H1 (cell line): ENCODE results near the gene TRAF3. TPM values are rescaled to one million over a fixed set of nuclear protein-coding genes. Genes with fewer than 3 reads are reported as not detected.

Source experiments
- CTCF ChIA-PET: fragments of 300-600 bp; sonication (Branson Sonifier 250); formaldehyde crosslinking; loops from one replicate; lab custom pipeline; 2021; ENCODE audit not compliant: partially characterized antibody; lab: Charles Lee
- POLR2A ChIA-PET: fragments of 300-600 bp; sonication (Branson Sonifier 250); formaldehyde crosslinking; loops from one replicate; lab custom pipeline; 2021; ENCODE audit warnings: inconsistent platforms; ENCODE audit not compliant: partially characterized antibody; lab: Charles Lee
- DNase-seq, 2 experiments: peaks; one replicate each; pipeline versions ENCODE4 v3.0.0 to v3.0.0-alpha.2; 2010 to 2022; ENCODE audit warnings: low spot score in 2 of 2, low read depth in 1 of 2, mixed read lengths in 1 of 2
- FAIRE-seq: peaks from 2 replicates; lab custom pipeline; 2011; peaks lifted over from hg19 to GRCh38; lab: Jason Lieb, UNC
- H2AFZ ChIP-seq: 2 replicates; pipeline ENCODE4 v1.8.1; 2012; ENCODE audit warnings: low read length, inconsistent platforms
- H2AK5ac ChIP-seq: 2 replicates; pipeline ENCODE4 v1.6.1; 2013; ENCODE audit warnings: low read depth, low read length
- H2BK120ac ChIP-seq: replicated peaks from 2 replicates; pipeline ENCODE3; 2013; ENCODE audit warnings: low read depth, low read length, inconsistent platforms
- H2BK12ac ChIP-seq: 2 replicates; pipeline ENCODE4 v1.6.1; 2013; ENCODE audit warnings: low read depth, low read length
- H2BK15ac ChIP-seq: 2 replicates; pipeline ENCODE4 v1.6.1; 2013; ENCODE audit warnings: low read length
- H2BK20ac ChIP-seq: 2 replicates; pipeline ENCODE4 v1.6.1; 2013; ENCODE audit warnings: low read length
- H2BK5ac ChIP-seq: 2 replicates; pipeline ENCODE4 v1.6.1; 2013; ENCODE audit warnings: low read depth, low read length
- H3K14ac ChIP-seq: 2 replicates; pipeline ENCODE4 v1.6.1; 2013; ENCODE audit warnings: inconsistent platforms; ENCODE audit not compliant: insufficient read length
- H3K18ac ChIP-seq: 2 replicates; pipeline ENCODE4 v1.6.1; 2013; ENCODE audit warnings: low read length; ENCODE audit errors: extremely low read depth
- H3K23ac ChIP-seq: 2 replicates; pipeline ENCODE4 v1.6.1; 2013; ENCODE audit warnings: inconsistent platforms; ENCODE audit not compliant: insufficient read length
- H3K23me2 ChIP-seq: 2 replicates; pipeline ENCODE4 v1.6.1; 2013; ENCODE audit warnings: low read depth, low read length
- H3K27ac ChIP-seq: 2 replicates; pipeline ENCODE4 v1.6.1; 2011; ENCODE audit warnings: low read depth, low read length, inconsistent platforms
- H3K27me3 ChIP-seq, 4 experiments: replicated peaks in 1 of 4; 1 replicate in 1 of 4; 2 replicates in 3 of 4; pipeline versions ENCODE4 v1.6.1 to v1.8.1; 2011 to 2013; ENCODE audit warnings: low read length in 3 of 4, mild to moderate bottlenecking in 3 of 4, inconsistent platforms in 2 of 4, mixed read lengths in 2 of 4, moderate library complexity in 1 of 4; ENCODE audit not compliant: control insufficient read depth in 3 of 4, insufficient read depth in 3 of 4; ENCODE audit errors: extremely low read depth in 1 of 4
- H3K36me3 ChIP-seq, 4 experiments: 2 replicates each; pipeline versions ENCODE4 v1.6.1 to v1.8.1; 2011 to 2013; ENCODE audit warnings: mild to moderate bottlenecking in 4 of 4, low read length in 3 of 4, moderate library complexity in 2 of 4, control low read depth in 1 of 4, inconsistent platforms in 1 of 4; ENCODE audit not compliant: insufficient read depth in 4 of 4, control insufficient read depth in 2 of 4
- H3K4ac ChIP-seq: replicated peaks from 2 replicates; pipeline ENCODE3; 2013; ENCODE audit warnings: low read length, low read depth, mixed read lengths, inconsistent platforms; ENCODE audit not compliant: insufficient read length
- H3K4me1 ChIP-seq, 4 experiments: replicated peaks in 1 of 4; 1 replicate in 1 of 4; 2 replicates in 3 of 4; pipeline versions ENCODE4 v1.6.1 to v1.8.1; 2011 to 2013; ENCODE audit warnings: low read length in 3 of 4, inconsistent platforms in 2 of 4, mixed read lengths in 1 of 4; ENCODE audit not compliant: insufficient read depth in 4 of 4, control insufficient read depth in 3 of 4
- H3K4me2 ChIP-seq, 2 experiments: 2 replicates each; pipeline versions ENCODE4 v1.6.1 to v1.8.1; 2011 to 2013; ENCODE audit warnings: low read depth in 2 of 2, low read length in 2 of 2, control low read depth in 1 of 2, inconsistent platforms in 1 of 2, mild to moderate bottlenecking in 1 of 2; ENCODE audit not compliant: insufficient read depth in 1 of 2
- H3K4me3 ChIP-seq, 4 experiments: fragments of 200-600, 300-600 bp in 1 of 4; sonication (generic), shearing (Covaris generic), sonication (Bioruptor Twin) in 1 of 4; 2 replicates each; pipeline versions ENCODE4 v1.5.1 to v1.8.1; 2011 to 2016; ENCODE audit warnings: low read length in 4 of 4, low read depth in 3 of 4, control low read depth in 2 of 4, inconsistent platforms in 2 of 4, mild to moderate bottlenecking in 2 of 4, mixed read lengths in 1 of 4, moderate library complexity in 1 of 4; ENCODE audit not compliant: insufficient read depth in 2 of 4; ENCODE audit errors: extremely low read depth in 1 of 4
- H3K56ac ChIP-seq: replicated peaks from 2 replicates; pipeline ENCODE3; 2013; ENCODE audit warnings: low read depth, mild to moderate bottlenecking, mixed read lengths, low read length, inconsistent platforms; ENCODE audit not compliant: insufficient read length
- H3K79me1 ChIP-seq: 2 replicates; pipeline ENCODE4 v1.6.1; 2013; ENCODE audit warnings: low read depth, low read length, control low read depth
- H3K79me2 ChIP-seq, 2 experiments: 2 replicates each; pipeline versions ENCODE4 v1.6.1 to v1.8.1; 2012 to 2013; ENCODE audit warnings: low read length in 2 of 2, mild to moderate bottlenecking in 2 of 2, inconsistent platforms in 1 of 2; ENCODE audit not compliant: insufficient read depth in 2 of 2, control insufficient read depth in 1 of 2
- H3K9ac ChIP-seq, 4 experiments: replicated peaks in 1 of 4; 1 replicate in 1 of 4; 2 replicates in 3 of 4; pipeline versions ENCODE4 v1.6.1 to v1.8.1; 2011 to 2013; ENCODE audit warnings: low read depth in 3 of 4, low read length in 3 of 4, control low read depth in 2 of 4, mild to moderate bottlenecking in 2 of 4, moderate library complexity in 2 of 4, inconsistent platforms in 1 of 4; ENCODE audit errors: extremely low read depth in 1 of 4
- H3K9me3 ChIP-seq, 2 experiments: 2 replicates each; pipeline versions ENCODE4 v1.6.1 to v1.8.1; 2012 to 2013; ENCODE audit warnings: mild to moderate bottlenecking in 2 of 2, moderate library complexity in 2 of 2, control low read depth in 1 of 2, inconsistent platforms in 1 of 2, low read depth in 1 of 2, low read length in 1 of 2, mixed read lengths in 1 of 2; ENCODE audit not compliant: insufficient read depth in 2 of 2
- H4K20me1 ChIP-seq, 2 experiments: replicated peaks in 1 of 2; 2 replicates each; pipeline versions ENCODE3 to v1.8.1; 2011 to 2013; ENCODE audit warnings: inconsistent platforms in 2 of 2, low read length in 2 of 2, mild to moderate bottlenecking in 1 of 2; ENCODE audit not compliant: insufficient read depth in 2 of 2, control insufficient read depth in 1 of 2
- H4K5ac ChIP-seq: 2 replicates; pipeline ENCODE4 v1.6.1; 2013; ENCODE audit warnings: low read length, low read depth, mixed read lengths, inconsistent platforms; ENCODE audit not compliant: insufficient read length
- H4K8ac ChIP-seq: 2 replicates; pipeline ENCODE4 v1.8.0; 2013; ENCODE audit warnings: mild to moderate bottlenecking, moderate library complexity, low read length, inconsistent platforms; ENCODE audit not compliant: insufficient read depth; ENCODE audit errors: extremely low read depth
- H4K91ac ChIP-seq: replicated peaks from 2 replicates; pipeline ENCODE3; 2013; ENCODE audit warnings: low read length, mixed read lengths, inconsistent platforms; ENCODE audit not compliant: insufficient read length
- BCL11A ChIP-seq, 2 experiments: IDR thresholded peaks; one replicate each; pipeline ENCODE4 v1.6.1; 2011; ENCODE audit warnings: low read depth in 2 of 2, low read length in 2 of 2, mild to moderate bottlenecking in 2 of 2
- WGBS, 2 experiments: shearing (Covaris generic) in 1 of 2; methylation state at CpG; one replicate each; pipeline versions ENCODE4 v1.1.6 to v1.1.7; 2013 to 2015; ENCODE audit warnings: low lambda C conversion rate in 2 of 2, mixed read lengths in 2 of 2, inconsistent platforms in 1 of 2, low coverage in 1 of 2, missing lambda C conversion rate in 1 of 2; ENCODE audit not compliant: insufficient replicate concordance in 2 of 2, insufficient coverage in 1 of 2, insufficient read length in 1 of 2; ENCODE audit errors: extremely low coverage in 1 of 2, missing lambda C conversion rate in 1 of 2; 5-methylcytosine and 5-hydroxymethylcytosine counted together
- polyA plus RNA-seq, 7 experiments: library from polyadenylated mRNA; depleted of rRNA in 3 of 7; stranded (reverse) in 5 of 7; unstranded in 2 of 7; fragments of >200 nt in 5 of 7; fragments of 200-250 nt in 2 of 7; gene quantifications; 1 replicate in 5 of 7; 2 replicates in 1 of 7; 4 replicates in 1 of 7; pipeline versions ENCODE4 v1.2.1 to v1.2.3, GENCODE V29; 2011 to 2013; ENCODE audit warnings: missing spikeins in 2 of 7, mixed read lengths in 2 of 7
- total RNA-seq: library from RNA; stranded (reverse); fragmentation: NEBNext Ultra II Directional; extraction: Animal tissue kit (Norgen Biotek cat#: 25700); gene quantifications from 2 replicates; pipeline ENCODE4 v1.2.1, GENCODE V29; 2021

The TRAF3 gene
- total and polyA plus RNA-seq, 2 of the 8 experiments (the other 6 are each of a cell fraction or from before 2014, with no cell fraction given) = 5.8 to 12.1 TPM

- H3K79me1 ChIP-seq = no peaks in the 10 kb centered on the region
- CTCF ChIA-PET = interaction anchor here (1.1 to 1.7 kb wide), 4 partner anchors 12 to 31 kb away, joined by 3 to 5 read pairs (median 4); no protein-coding TSS in a partner anchor
- DNase-seq = no peak
- no peak for FAIRE-seq
- POLR2A ChIA-PET = interaction anchor here (1.5 kb wide), 1 partner anchor 14 kb away, joined by 3 read pairs; no protein-coding TSS in a partner anchor
- no peak overlapping the region for H2AK5ac ChIP-seq
- peaks cover under 1 to 8% of the 10 kb centered on the region in 2 experiments for H4K20me1 ChIP-seq
- H2BK15ac ChIP-seq = no peak overlapping the region
- no peak overlapping the region for H4K91ac ChIP-seq
- H3K18ac ChIP-seq = no peak overlapping the region
- H4K8ac ChIP-seq = no peak overlapping the region
- H3K9ac ChIP-seq = no peak overlapping the region
- no peaks in the 10 kb centered on the region for H3K27me3 ChIP-seq
- H3K36me3 ChIP-seq = peaks cover 6 to 58% (median 39%) of the 10 kb centered on the region in 4 experiments
- no peak overlapping the region for H3K56ac ChIP-seq
- no peaks in the 10 kb centered on the region for H3K79me2 ChIP-seq
- H3K4me3 ChIP-seq = no peak overlapping the region
- no peak overlapping the region for H2BK120ac ChIP-seq
- H3K9me3 ChIP-seq = no peaks in the 10 kb centered on the region
- no peaks in the 10 kb centered on the region for H3K23me2 ChIP-seq
- no peak overlapping the region for H2BK12ac ChIP-seq
- H3K27ac ChIP-seq = no peak overlapping the region
- 93% methylated on average over 32 of the region's 36 CpGs; no CpG with 5 or more reads in 1 of the 2 experiments for WGBS, 2 experiments
- H2BK5ac ChIP-seq = no peak overlapping the region
- H3K4ac ChIP-seq = no peak overlapping the region
- no peak overlapping the region for H2BK20ac ChIP-seq
- H3K14ac ChIP-seq = no peak overlapping the region
- H3K4me1 ChIP-seq = no peaks in the 10 kb centered on the region
- no peak overlapping the region for H2AFZ ChIP-seq
- H3K23ac ChIP-seq = no peak overlapping the region
- H4K5ac ChIP-seq = no peak overlapping the region
- no peak overlapping the region for H3K4me2 ChIP-seq
- TF ChIP-seq BCL11A (IDR thresholded peaks at IDR 0.05; ENCODE audit: low read depth in 2 of 2, low read length in 2 of 2) = no peak
Measured at GRCh38 chr14:102944448-102945330, 167.4 kb downstream of the TRAF3 start.
